Measurements from ENCODE around the gene C1orf21. TPM values are rescaled to one million over a fixed set of nuclear protein-coding genes. Genes with fewer than 3 reads are reported as not detected.
A peak's percentile ranks its signal among the peaks of the same experiment; 100 is the strongest.

C1orf21 gene
- total RNA-seq, 6 experiments from 2014 or later = 4.3 to 29.2 (median 13.1) TPM

- ATAC-seq (no peak), DNase-seq (no peak)
- Histone ChIP-seq H3K4me3 (no peak overlapping the region), H3K36me3 (no peaks in the 10 kb centered on the region), H3K27me3 (no peaks in the 10 kb centered on the region), H3K4me1 (no peaks in the 10 kb centered on the region), H3K27ac (no peak overlapping the region), H3K9me3 (no peaks in the 10 kb centered on the region)
- 74% methylated on average over 2 of the region's 2 CpGs for WGBS (ENCODE audit: insufficient coverage, low coverage, low lambda C conversion rate, missing lambda C conversion rate)
- intact Hi-C loops (cut with DNase I) = no loop called here
- no peak for TF ChIP-seq CTCF (IDR thresholded peaks at IDR 0.05)
- no peak for TF ChIP-seq POLR2A (IDR thresholded peaks at IDR 0.05)
Measured at GRCh38 chr1:184553845-184554244, 167.0 kb downstream of the C1orf21 start.

GRCh38 chr1:184555665-184556641 lies 169.1 kb downstream of the C1orf21 start:
- Histone ChIP-seq H3K4me3 (no peak overlapping the region), H3K36me3 (no peaks in the 10 kb centered on the region), H3K27ac (no peak overlapping the region), H3K9me3 (no peaks in the 10 kb centered on the region), H3K4me1 (no peaks in the 10 kb centered on the region), H3K27me3 (no peaks in the 10 kb centered on the region)
- ATAC-seq = no peak
- intact Hi-C loops (cut with DNase I) = no loop called here
- TF ChIP-seq CTCF (IDR thresholded peaks at IDR 0.05) (no peak), POLR2A (IDR thresholded peaks at IDR 0.05) (no peak)
- no peak for DNase-seq
- whole genome bisulfite sequencing (ENCODE audit: insufficient coverage, low coverage, low lambda C conversion rate, missing lambda C conversion rate) = 79% methylated on average over 7 of the region's 7 CpGs

GRCh38 chr1:184556665-184557064 lies 169.8 kb downstream of the C1orf21 start:
- intact Hi-C loops (cut with DNase I) = no loop called here
- no peaks in the 10 kb centered on the region for H3K36me3 ChIP-seq
- TF ChIP-seq CTCF (IDR thresholded peaks at IDR 0.05) (no peak), POLR2A (IDR thresholded peaks at IDR 0.05) (no peak)
- ATAC-seq (peak in 1 of 4 donors; percentile 22), DNase-seq (no peak)
- H3K4me3 ChIP-seq = no peak overlapping the region
- H3K27me3 ChIP-seq = no peaks in the 10 kb centered on the region
- H3K4me1 ChIP-seq = no peaks in the 10 kb centered on the region
- H3K9me3 ChIP-seq = no peaks in the 10 kb centered on the region
- WGBS (ENCODE audit: insufficient coverage, low coverage, low lambda C conversion rate, missing lambda C conversion rate) = 43% methylated on average over 2 of the region's 2 CpGs
- H3K27ac ChIP-seq = no peak overlapping the region

- no peaks in the 10 kb centered on the region for H3K36me3 ChIP-seq
- ATAC-seq (no peak), DNase-seq (no peak)
- H3K4me3 ChIP-seq = no peak overlapping the region
- intact Hi-C loops (cut with DNase I) = no loop called here
- no peaks in the 10 kb centered on the region for H3K9me3 ChIP-seq
- TF ChIP-seq CTCF (IDR thresholded peaks at IDR 0.05) (no peak), POLR2A (IDR thresholded peaks at IDR 0.05) (no peak)
- no peak overlapping the region for H3K27ac ChIP-seq
- 73% methylated on average over 3 of the region's 3 CpGs for WGBS (ENCODE audit: insufficient coverage, low coverage, low lambda C conversion rate, missing lambda C conversion rate)
- no peaks in the 10 kb centered on the region for H3K27me3 ChIP-seq
- no peaks in the 10 kb centered on the region for H3K4me1 ChIP-seq
Measured at GRCh38 chr1:184557423-184558347, 170.9 kb downstream of the C1orf21 start.
